RWPE2 (cell line): ENCODE data around the gene PYGM.

ENCODE experiments used
- ATAC-seq: fragments of 200-7000 bp; cut with Tn5 transposase; 3 replicates; pipeline ENCODE4 v1.9.1; 2021; ENCODE audit warnings: low read depth
- DNase-seq: peaks from one replicate; pipeline ENCODE4 v3.0.0-alpha.2; 2020; ENCODE audit warnings: low spot score
- H3K27ac ChIP-seq: fragments of 450-650 bp; 2 replicates; pipeline ENCODE4 v1.5.1; 2017; ENCODE audit warnings: mild to moderate bottlenecking; ENCODE audit not compliant: poor library complexity, severe bottlenecking
- H3K27me3 ChIP-seq: fragments of 250-450 bp; sonication (Bioruptor Pico); 2 replicates; pipeline ENCODE4 v1.5.1; 2021; ENCODE audit warnings: mild to moderate bottlenecking, moderate library complexity; ENCODE audit not compliant: insufficient read depth, poor library complexity, severe bottlenecking
- H3K36me3 ChIP-seq: fragments of 250-450 bp; sonication (Bioruptor Pico); 2 replicates; pipeline ENCODE4 v1.5.1; 2020; ENCODE audit warnings: low read depth, mild to moderate bottlenecking, moderate library complexity
- H3K4me1 ChIP-seq: fragments of 250-450 bp; sonication (Bioruptor Pico); 2 replicates; pipeline ENCODE4 v1.5.1; 2021; ENCODE audit warnings: mild to moderate bottlenecking, moderate library complexity; ENCODE audit not compliant: insufficient read depth, poor library complexity, severe bottlenecking
- H3K4me3 ChIP-seq: fragments of 250-450 bp; sonication (Bioruptor Pico); 2 replicates; pipeline ENCODE4 v1.5.1; 2021; ENCODE audit warnings: mild to moderate bottlenecking, moderate library complexity; ENCODE audit not compliant: severe bottlenecking
- H3K9me3 ChIP-seq: fragments of 250-450 bp; sonication (Bioruptor Pico); 2 replicates; pipeline ENCODE4 v1.5.1; 2021; ENCODE audit warnings: mild to moderate bottlenecking, moderate library complexity; ENCODE audit not compliant: severe bottlenecking
- CTCF ChIP-seq: fragments of 450-650 bp; IDR thresholded peaks from one replicate; pipeline ENCODE4 v1.5.1; 2017; ENCODE audit warnings: mild to moderate bottlenecking, moderate library complexity; ENCODE audit not compliant: poor library complexity, severe bottlenecking

PYGM gene

GRCh38 chr11:64723117-64723906 is 36.5 kb downstream of the PYGM start, which contains the start of gene NRXN2:
TSS of gene NRXN2 (minus strand) at chr11:64723197. CDS start at chr11:64713699, 9,498 bp downstream.
- peaks cover 31% of the 10 kb centered on the region for H3K27me3 ChIP-seq
- H3K4me1 ChIP-seq = no peaks in the 10 kb centered on the region
- TF ChIP-seq CTCF = peak; percentile 96
- H3K4me3 ChIP-seq = peak within 1 kb of the TSS; percentile 50
- ATAC-seq = peak; percentile 97
- peak; percentile 80 for DNase-seq
- no peaks in the 10 kb centered on the region for H3K36me3 ChIP-seq
- H3K9me3 ChIP-seq = no peaks in the 10 kb centered on the region
- H3K27ac ChIP-seq = no peak within 1 kb of the TSS

- ATAC-seq = no peak
- Histone ChIP-seq H3K9me3 (no peaks in the 10 kb centered on the region), H3K36me3 (no peaks in the 10 kb centered on the region), H3K27me3 (peaks cover 41% of the 10 kb centered on the region), H3K27ac (no peak overlapping the region), H3K4me3 (no peak overlapping the region), H3K4me1 (no peaks in the 10 kb centered on the region)
- no peak for DNase-seq
- no peak for TF ChIP-seq CTCF
These were observed 37.4 kb downstream of the PYGM start for GRCh38 chr11:64722141-64723065.

GRCh38 chr11:64721359-64721699 is 38.4 kb downstream of the PYGM start:
- Histone ChIP-seq H3K4me1 (no peaks in the 10 kb centered on the region), H3K4me3 (no peak overlapping the region), H3K9me3 (no peaks in the 10 kb centered on the region), H3K36me3 (no peaks in the 10 kb centered on the region), H3K27me3 (peaks cover 47% of the 10 kb centered on the region), H3K27ac (no peak overlapping the region)
- no peak for TF ChIP-seq CTCF
- ATAC-seq (no peak), DNase-seq (no peak)

GRCh38 chr11:64720640-64721358 is 39.0 kb downstream of the PYGM start:
- TF ChIP-seq CTCF = no peak
- no peak overlapping the region for H3K4me3 ChIP-seq
- no peaks in the 10 kb centered on the region for H3K9me3 ChIP-seq
- DNase-seq (peak; percentile 52), ATAC-seq (no peak)
- no peak overlapping the region for H3K27ac ChIP-seq
- no peaks in the 10 kb centered on the region for H3K4me1 ChIP-seq
- peaks cover 50% of the 10 kb centered on the region for H3K27me3 ChIP-seq
- H3K36me3 ChIP-seq = no peaks in the 10 kb centered on the region
